Stomach (tissue), 4 donors: ENCODE measurements around the gene KCNJ15.

Experiments
- POLR2A ChIP-seq, 4 donors: fragments of 450-650 bp; IDR thresholded peaks; one replicate each; pipeline ENCODE4 v1.6.1; 2016; ENCODE audit warnings: antibody characterized with exemption in 4 of 4, control low read depth in 2 of 4, mild to moderate bottlenecking in 1 of 4, moderate library complexity in 1 of 4
- TF ChIP-seq, protein P1 (sequence below), 7 experiments: fragments of 450-650 bp in 4 of 7; fragments of 200-600 bp in 3 of 7; sonication (generic) in 3 of 7; IDR thresholded peaks; one replicate each; pipeline ENCODE4 v1.5.1; 2016 to 2019; ENCODE audit warnings: antibody characterized with exemption in 7 of 7, control low read depth in 2 of 7, mild to moderate bottlenecking in 1 of 7

DNA sequence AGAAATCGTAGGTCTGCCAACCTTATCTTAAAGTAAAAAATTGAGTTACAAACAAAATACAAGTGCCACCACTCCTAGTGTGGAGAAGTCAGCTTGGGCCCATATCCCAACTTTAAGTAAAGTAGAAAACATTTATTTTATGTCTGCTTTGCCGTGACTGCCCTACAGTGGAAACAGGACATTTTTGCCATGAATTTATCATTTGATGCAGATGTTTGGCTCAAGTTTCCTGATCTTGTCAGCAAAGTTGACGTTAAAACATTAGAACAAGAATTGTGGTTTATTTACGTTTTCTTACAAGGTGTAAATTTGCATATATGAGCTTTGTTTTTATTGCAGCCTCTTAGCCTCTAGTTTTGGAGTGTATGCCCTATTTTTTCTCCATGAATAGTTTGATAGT is 17.1 kb upstream of the KCNJ15 start:
- TF ChIP-seq, protein P1, sequence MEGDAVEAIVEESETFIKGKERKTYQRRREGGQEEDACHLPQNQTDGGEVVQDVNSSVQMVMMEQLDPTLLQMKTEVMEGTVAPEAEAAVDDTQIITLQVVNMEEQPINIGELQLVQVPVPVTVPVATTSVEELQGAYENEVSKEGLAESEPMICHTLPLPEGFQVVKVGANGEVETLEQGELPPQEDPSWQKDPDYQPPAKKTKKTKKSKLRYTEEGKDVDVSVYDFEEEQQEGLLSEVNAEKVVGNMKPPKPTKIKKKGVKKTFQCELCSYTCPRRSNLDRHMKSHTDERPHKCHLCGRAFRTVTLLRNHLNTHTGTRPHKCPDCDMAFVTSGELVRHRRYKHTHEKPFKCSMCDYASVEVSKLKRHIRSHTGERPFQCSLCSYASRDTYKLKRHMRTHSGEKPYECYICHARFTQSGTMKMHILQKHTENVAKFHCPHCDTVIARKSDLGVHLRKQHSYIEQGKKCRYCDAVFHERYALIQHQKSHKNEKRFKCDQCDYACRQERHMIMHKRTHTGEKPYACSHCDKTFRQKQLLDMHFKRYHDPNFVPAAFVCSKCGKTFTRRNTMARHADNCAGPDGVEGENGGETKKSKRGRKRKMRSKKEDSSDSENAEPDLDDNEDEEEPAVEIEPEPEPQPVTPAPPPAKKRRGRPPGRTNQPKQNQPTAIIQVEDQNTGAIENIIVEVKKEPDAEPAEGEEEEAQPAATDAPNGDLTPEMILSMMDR (IDR thresholded peaks at IDR 0.05): no peak
- no peak for TF ChIP-seq POLR2A (IDR thresholded peaks at IDR 0.05)
